ENCODE measurements around the gene ARHGAP29.
"Not testable (repeated sequence)": the region's sequence is repeated elsewhere in the genome, so short reads cannot be mapped to it uniquely, and the experiment has no call there.

Gene ARHGAP29

DNA sequence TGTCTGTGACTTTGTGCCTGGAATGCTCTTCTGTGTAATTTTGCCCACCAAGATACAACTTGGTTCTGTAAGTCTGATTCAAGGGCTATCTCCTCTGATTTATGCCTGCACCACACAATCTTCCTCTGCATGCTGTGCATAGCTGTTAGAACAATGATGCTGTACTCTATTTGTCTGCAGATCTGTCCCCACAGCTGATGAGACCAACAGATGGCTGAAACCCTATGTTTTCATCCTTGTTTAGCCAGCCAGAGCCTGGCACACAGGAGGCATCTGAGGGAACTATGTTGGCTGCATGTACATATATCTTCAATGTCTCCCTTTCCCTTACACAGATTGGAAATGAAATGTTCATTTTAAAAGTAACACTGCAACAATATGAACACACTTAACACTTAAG lies 58.5 kb downstream of the ARHGAP29 start:
- DNase-seq = no peak

DNA sequence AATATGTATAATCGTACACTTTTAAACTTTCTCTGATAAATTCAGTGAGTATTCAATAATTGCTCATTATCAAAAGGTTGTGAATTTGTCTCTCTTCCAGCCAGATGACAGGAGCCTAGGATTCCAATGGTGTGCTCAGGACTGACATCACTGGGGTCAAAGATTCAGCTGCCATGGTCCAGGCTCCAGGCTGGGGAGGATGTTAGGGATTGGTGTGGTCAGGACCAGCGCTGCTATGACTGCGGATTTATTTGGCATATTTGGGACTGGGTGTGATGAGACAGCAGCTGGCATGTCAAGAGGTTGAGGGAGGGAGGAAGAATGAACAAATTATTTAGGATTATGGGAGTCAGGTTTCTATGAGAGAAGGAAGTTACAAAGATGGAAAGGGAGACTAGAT lies 68.3 kb downstream of the ARHGAP29 start:
- DNase-seq = no peak

DNA sequence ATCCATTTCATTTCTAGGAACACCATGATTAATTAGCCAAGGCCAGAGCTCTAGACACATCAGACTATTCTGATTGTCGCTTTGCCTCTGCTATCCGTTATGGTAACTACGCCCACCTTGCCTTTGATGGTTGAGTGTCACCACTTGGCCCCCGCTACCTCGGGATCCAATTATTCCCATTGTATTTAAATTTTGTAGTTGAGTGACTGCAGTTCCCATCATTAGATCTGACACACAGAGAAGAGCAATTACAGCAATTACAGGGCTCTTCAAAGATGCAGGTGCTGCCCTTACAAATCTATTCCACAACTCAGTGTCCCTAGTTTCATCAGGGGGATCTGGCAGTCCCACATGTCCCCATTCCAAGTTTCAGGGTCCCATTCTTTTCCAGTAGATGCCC lies 71.5 kb downstream of the ARHGAP29 start:
- DNase-seq = no peak

DNA sequence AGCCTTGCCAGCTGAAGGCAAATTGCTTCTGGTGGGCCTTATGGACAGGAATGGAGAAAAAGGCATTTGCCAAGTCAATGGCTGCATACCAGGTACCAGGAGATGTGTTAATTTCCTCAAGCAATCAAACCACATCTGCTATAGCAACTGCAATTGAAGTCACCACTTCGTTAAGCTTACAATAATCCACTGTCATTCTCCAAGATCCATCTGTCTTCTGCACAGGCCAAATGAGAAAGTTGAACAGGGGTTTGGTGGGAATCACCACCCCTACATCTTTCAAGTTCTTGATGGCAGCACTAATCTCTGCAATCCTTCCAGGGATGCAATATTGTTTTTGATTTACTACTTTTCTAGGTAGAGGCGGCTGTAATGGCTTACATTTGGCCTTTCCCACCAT lies 72.5 kb downstream of the ARHGAP29 start:
- not testable (repeated sequence) for DNase-seq

DNA sequence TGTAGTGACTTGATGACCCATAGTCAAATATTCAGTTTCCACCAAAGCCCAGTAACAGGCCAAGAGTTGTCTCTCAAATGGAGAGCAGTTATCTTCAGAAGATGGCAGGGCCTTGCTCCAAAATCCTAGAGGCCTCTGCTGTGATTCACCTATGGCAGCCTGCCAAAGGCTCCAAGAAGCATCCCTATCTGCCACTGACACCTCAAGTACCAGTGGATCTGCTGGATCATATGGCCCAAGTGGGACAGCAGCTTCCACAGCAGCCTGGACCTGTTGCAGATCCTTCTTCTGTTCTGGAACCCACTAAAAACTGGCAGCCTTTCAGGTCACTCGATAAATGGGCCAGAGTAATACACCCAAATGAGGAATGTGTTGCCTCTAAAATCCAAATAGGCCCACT lies 73.3 kb downstream of the ARHGAP29 start:
- DNase-seq = not testable (repeated sequence)

- DNase-seq = not testable (repeated sequence)
Measured at GRCh38 chr1:94163249-94163648, 74.1 kb downstream of the ARHGAP29 start.

DNA sequence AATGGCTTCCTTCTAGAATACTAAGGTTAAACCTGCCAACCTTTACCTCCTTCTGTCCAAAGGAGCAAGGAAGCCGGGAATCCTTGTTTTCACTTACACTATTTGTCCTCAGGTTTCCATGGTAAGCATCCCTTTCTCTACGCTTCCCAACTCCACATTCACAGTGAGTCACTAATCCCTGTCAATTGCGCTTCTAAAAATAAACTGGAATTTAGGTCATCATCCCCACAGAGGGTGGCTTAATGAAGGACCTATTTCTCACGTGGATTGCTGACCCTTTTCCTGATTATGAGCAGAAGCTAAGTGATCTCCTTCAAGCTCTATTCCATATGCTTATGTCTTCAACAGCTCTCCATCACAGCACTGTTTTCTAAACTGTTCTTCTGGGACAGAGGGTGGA lies 76.6 kb downstream of the ARHGAP29 start:
- DNase-seq = no peak

GRCh38 chr1:94156096-94156625 lies 81.2 kb downstream of the ARHGAP29 start:
- no peak for DNase-seq

GRCh38 chr1:94154989-94155388 lies 82.4 kb downstream of the ARHGAP29 start:
- no peak for DNase-seq

- no peak for DNase-seq
Measured at GRCh38 chr1:94153133-94153532, 84.3 kb downstream of the ARHGAP29 start.

DNA sequence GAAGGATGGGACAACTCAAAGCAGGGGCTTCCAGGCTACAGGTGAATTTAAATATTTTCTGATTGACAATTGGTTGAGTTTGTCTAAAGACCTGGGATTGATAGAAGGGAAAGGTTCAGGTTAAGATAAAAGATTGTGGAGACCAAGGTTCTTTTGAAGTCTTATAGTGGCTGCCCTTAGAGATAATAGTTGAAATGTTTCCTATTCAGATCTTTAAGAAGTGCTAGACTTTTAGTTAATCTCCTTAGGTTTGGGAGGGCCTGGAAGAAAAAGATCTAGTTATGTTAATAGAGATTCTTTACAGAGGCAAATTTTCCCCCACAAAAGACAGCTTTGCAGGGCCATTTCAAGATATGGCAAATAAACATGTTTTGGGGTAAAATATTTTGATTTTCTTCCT lies 88.2 kb downstream of the ARHGAP29 start:
- DNase-seq = not testable (repeated sequence)

- no peak for DNase-seq
Measured at GRCh38 chr1:94146273-94146672, 91.1 kb downstream of the ARHGAP29 start.

GRCh38 chr1:94144836-94145235 lies 92.5 kb downstream of the ARHGAP29 start:
- no peak for DNase-seq

DNA sequence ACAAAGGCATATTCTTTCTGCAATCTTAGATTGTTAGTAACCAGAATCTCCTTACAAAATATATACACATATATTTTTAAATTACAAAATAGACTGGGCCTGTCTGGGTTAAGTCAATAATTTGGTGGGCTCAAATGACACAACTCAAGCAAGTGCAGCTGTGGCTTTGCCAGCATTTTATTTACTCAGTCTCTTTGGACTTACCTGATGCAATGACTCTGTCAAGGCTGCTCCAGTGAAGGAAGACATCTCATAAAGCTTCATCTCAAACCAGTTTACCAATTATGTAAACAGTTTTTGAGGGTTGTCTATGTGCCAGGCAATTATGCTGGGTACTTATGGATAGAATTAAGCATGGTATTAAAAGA lies 93.6 kb downstream of the ARHGAP29 start:
- no peak for DNase-seq

GRCh38 chr1:94143173-94143808 lies 94.1 kb downstream of the ARHGAP29 start:
- DNase-seq = no peak

DNA sequence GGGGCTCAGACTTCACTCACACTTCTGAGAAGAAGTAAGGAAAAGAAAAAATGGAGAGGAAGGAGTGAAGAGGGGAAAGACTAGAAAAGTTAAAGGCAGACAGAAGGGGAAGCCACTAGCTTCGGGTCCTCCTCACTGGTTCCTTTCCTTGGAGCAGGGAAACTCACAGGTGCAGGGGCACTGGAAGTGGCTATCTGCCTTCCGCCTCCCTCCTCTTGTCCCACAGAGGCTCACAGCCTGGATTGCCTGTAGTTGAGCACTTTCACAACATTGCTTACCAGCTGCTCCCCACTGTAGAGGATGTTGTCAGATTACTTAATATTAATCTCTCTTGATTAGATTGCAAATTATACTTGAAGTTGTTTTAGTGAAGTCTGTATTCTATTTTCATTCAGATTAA lies 94.8 kb downstream of the ARHGAP29 start:
- DNase-seq = no peak

GRCh38 chr1:94142022-94142421 lies 95.4 kb downstream of the ARHGAP29 start:
- no peak for DNase-seq

- no peak for DNase-seq
Measured at GRCh38 chr1:94132111-94132510, 105.3 kb downstream of the ARHGAP29 start.

DNA sequence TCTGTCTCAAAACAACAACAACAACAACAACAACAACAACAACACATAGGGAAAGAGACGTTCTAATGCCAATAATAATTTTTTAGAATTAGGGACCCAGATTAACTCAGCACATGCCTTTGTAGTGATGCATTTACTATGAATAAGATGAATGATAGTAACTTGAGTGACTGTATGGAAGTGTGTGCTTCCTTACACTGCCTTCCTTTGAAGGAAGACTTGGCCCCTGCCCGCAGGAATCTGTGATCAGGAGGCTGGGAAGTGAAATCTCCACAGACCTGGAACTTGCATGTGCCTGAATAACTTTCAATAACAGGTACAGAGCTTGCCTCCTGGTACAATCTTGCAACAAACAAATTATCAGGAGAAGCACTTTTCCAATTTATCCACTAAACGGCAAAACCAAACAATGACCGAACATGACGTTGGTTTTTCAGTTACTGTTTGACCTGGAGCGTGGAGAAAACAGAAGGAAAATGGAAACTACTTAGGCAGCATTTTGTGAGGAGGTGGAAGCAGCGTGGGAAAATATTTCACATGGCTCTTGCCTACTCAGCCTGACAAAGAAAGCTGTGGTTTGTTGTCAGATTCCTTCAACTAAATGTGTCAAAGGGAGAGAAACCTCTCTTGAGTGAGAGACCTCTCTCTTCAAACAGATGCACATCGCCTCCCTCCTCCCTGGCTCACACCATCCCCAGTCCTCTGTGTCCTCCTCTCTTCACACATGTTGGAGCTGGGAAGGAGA lies 106.4 kb downstream of the ARHGAP29 start:
- no peak for DNase-seq

DNA sequence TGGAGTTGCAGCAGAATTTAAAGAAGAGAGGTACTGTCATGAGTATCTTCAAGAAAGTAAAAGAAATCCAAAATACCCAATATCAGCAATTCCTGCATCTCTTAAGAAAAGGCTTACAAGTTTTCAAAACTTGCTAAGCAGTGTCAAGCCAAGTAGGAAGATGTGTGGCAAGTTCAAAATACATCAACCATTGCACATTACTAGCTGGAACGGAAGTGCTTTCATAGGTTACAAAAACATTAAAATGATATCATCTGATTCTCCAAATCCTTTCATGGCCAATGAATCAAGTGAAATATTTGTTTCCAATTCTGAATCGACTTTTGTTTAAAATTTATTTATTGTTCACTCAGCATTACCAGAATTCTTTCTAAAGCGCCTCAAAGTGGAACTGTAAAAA lies 110.7 kb downstream of the ARHGAP29 start:
- DNase-seq = no peak

DNA sequence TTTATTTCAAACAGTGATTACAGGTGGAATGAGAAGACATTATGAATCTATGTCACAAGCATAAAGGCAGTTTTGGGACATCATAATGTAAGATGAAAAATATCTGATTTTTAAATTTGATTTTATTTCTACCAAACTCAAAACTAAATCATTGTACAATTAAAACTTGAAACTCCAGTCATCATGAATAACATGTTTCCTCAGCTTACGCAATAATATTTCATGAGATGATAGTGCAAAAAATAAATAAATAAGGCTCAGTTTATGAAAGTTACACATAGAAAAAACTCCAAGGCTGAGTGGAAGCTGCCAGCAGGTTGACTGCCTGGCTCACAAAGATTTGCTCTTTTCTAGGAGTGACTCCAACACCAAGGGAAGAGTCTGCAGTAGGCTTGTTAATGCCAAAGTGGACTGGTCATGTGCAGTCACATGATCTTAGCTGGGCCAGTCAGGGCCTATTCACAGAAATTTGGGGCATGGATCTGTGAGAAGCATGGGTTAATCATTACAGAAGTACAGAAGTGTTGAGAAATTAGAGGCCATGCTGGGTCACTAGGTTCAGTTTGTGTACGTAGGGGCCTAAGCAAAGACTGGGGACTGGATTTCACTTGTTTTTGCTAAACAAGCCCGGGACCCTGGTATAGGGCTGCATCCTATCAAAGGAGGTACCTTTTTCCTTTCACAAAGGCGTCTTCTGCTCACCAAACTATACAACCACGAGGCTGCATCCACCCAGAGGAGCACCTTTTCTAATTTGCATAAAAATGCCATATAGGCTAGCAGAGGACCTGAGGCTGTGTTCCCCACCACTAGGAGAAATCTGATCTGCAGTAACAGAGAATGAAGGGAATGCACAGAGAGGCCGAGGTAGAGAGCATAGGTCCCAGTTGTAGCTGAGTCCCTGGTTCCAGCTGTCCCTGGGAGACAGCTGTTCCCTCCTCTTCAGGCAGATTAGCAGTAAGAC lies 111.6 kb downstream of the ARHGAP29 start:
- DNase-seq = no peak

GRCh38 chr1:94124538-94124937 lies 112.8 kb downstream of the ARHGAP29 start:
- DNase-seq = no peak
